TTC549 (cell line): ENCODE results near the gene RASL10B.
"Not testable (repeated sequence)": the region's sequence is repeated elsewhere in the genome, so short reads cannot be mapped to it uniquely, and the experiment has no call there.

Experiments
- FAIRE-seq: peaks from 2 replicates; lab custom pipeline; 2012; peaks lifted over from hg19 to GRCh38; lab: Jason Lieb, UNC

RASL10B gene

GRCh38 chr17:35731239-35731916 is at the start of gene RASL10B:
RASL10B (plus strand) TSS chr17:35731639; CDS start chr17:35735185, 3,546 bp downstream.
- FAIRE-seq, result no peak

GRCh38 chr17:35683591-35683990 is 47.8 kb upstream of the RASL10B start:
- FAIRE-seq, result no peak

GRCh38 chr17:35684055-35684802 is 47.2 kb upstream of the RASL10B start:
- no peak for FAIRE-seq

GRCh38 chr17:35692512-35693210 is 38.8 kb upstream of the RASL10B start:
- FAIRE-seq, result no peak

GRCh38 chr17:35693662-35694061 is 37.8 kb upstream of the RASL10B start:
- no peak for FAIRE-seq

GRCh38 chr17:35694906-35695305 is 36.5 kb upstream of the RASL10B start:
- FAIRE-seq, result no peak

GRCh38 chr17:35695613-35696012 is 35.8 kb upstream of the RASL10B start:
- FAIRE-seq, result no peak

GRCh38 chr17:35698800-35699199 is 32.6 kb upstream of the RASL10B start:
- no peak for FAIRE-seq

GRCh38 chr17:35700150-35700549 is 31.3 kb upstream of the RASL10B start:
- no peak for FAIRE-seq

- no peak for FAIRE-seq
Observed at GRCh38 chr17:35701491-35701890, 29.9 kb upstream of the RASL10B start.

GRCh38 chr17:35703308-35703707 is 28.1 kb upstream of the RASL10B start:
- FAIRE-seq, result not testable (repeated sequence)

- no peak for FAIRE-seq
Observed at GRCh38 chr17:35705230-35705629, 26.2 kb upstream of the RASL10B start.

GRCh38 chr17:35705705-35706104 is 25.7 kb upstream of the RASL10B start:
- no peak for FAIRE-seq

GRCh38 chr17:35708149-35708548 is 23.3 kb upstream of the RASL10B start:
- no peak for FAIRE-seq

- no peak for FAIRE-seq
Observed at GRCh38 chr17:35708951-35709350, 22.5 kb upstream of the RASL10B start.

GRCh38 chr17:35709874-35710273 is 21.6 kb upstream of the RASL10B start:
- no peak for FAIRE-seq

GRCh38 chr17:35710950-35711349 is 20.5 kb upstream of the RASL10B start:
- FAIRE-seq, result no peak

GRCh38 chr17:35713069-35713728 is 18.2 kb upstream of the RASL10B start:
- no peak for FAIRE-seq

- FAIRE-seq, result no peak
Observed at GRCh38 chr17:35714988-35715387, 16.5 kb upstream of the RASL10B start.

GRCh38 chr17:35715416-35715815 is 16.0 kb upstream of the RASL10B start:
- FAIRE-seq, result no peak

GRCh38 chr17:35716173-35716572 is 15.3 kb upstream of the RASL10B start:
- no peak for FAIRE-seq

- FAIRE-seq, result no peak
Observed at GRCh38 chr17:35716897-35717465, 14.5 kb upstream of the RASL10B start.
